SK-N-MC (cell line): ENCODE data around the gene KLHL12.
"Not testable (repeated sequence)": the region's sequence is repeated elsewhere in the genome, so short reads cannot be mapped to it uniquely, and the experiment has no call there.

Experiments used
- DNase-seq: peaks from one replicate; pipeline ENCODE4 v3.0.0-alpha.2; 2011; ENCODE audit warnings: low read depth, low spot score
- H3K27ac ChIP-seq: fragments of 200-600 bp; sonication (generic); 2 replicates; pipeline ENCODE4 v1.5.1; 2016; ENCODE audit warnings: mixed run types
- H3K36me3 ChIP-seq: fragments of 200-600 bp; sonication (generic); 2 replicates; pipeline ENCODE4 v1.6.1; 2017; ENCODE audit warnings: antibody characterized with exemption, low read length, mixed read lengths; ENCODE audit not compliant: insufficient read depth
- H3K4me3 ChIP-seq: fragments of 200-600 bp; sonication (generic); 2 replicates; pipeline ENCODE4 v1.5.1; 2016
- H3K9ac ChIP-seq: fragments of 200-600 bp; sonication (generic); 2 replicates; pipeline ENCODE4 v1.8.0; 2017; ENCODE audit warnings: mixed run types, mixed read lengths; ENCODE audit not compliant: insufficient read length
- H3K9me3 ChIP-seq: fragments of 200-600 bp; sonication (generic); 2 replicates; pipeline ENCODE4 v1.6.1; 2017; ENCODE audit warnings: low read depth, mild to moderate bottlenecking, antibody characterized with exemption, low read length, moderate library complexity, mixed read lengths
- EZH2 ChIP-seq: fragments of 200-600 bp; sonication (generic); IDR thresholded peaks from one replicate; pipeline ENCODE4 v1.6.1; 2017; ENCODE audit warnings: antibody characterized with exemption
- FOXP2 ChIP-seq: optimal IDR thresholded peaks from 2 replicates; pipeline ENCODE3; 2011; ENCODE audit warnings: mild to moderate bottlenecking, moderate library complexity; ENCODE audit not compliant: insufficient read depth; ENCODE audit errors: extremely low read length, control extremely low read depth
- POLR2AphosphoS5 ChIP-seq: IDR thresholded peaks from 2 replicates; pipeline ENCODE4 v1.6.1; 2012; ENCODE audit warnings: mild to moderate bottlenecking, low read depth, low read length, borderline replicate concordance

KLHL12 gene

DNA sequence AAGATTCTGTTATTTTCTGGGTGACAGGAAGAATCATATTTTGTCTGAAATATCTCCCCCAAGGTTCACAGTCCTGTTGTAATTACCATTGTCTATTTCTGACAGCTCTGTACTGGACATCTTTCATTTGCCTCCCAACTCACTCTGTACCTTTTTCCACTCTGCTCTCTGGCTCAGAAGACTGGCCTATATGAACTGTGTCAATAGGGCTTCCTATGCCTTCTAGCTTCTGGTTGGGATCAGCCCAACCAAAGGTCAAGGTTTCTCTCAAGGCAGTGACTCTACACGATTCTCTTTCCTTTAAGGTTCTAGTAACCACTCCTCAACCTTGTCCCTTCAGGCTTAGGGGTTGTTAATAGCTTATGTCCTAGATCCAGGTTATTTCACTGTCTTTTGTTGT is 17.5 kb downstream of the KLHL12 start:
- Histone ChIP-seq H3K9ac (no peak overlapping the region), H3K36me3 (peaks cover 55% of the 10 kb centered on the region), H3K27ac (no peak overlapping the region), H3K4me3 (no peak overlapping the region), H3K9me3 (no peaks in the 10 kb centered on the region)
- DNase-seq: no peak
- TF ChIP-seq FOXP2 (no peak), POLR2AphosphoS5 (no peak), EZH2 (no peak)

DNA sequence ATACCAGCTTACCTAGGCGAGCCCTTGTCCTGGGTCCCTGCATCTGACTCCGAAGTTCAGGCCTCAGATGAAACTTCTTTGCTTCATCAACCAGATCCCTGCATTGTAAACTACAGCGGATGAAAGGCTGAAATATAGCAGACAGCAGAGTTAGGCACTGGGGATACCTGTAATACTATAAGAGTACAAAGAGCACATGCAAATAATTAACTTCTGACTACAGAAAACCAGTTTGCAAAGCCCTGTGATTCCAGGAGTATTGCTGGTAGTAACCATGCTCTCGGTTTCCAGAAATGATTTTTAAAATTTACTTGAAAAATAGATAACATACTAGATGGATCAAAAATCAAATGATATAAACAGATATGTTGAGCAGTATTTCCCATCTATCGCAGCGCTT is 18.0 kb downstream of the KLHL12 start:
- DNase-seq: no peak
- H3K36me3 ChIP-seq: peaks cover 51% of the 10 kb centered on the region
- no peak overlapping the region for H3K27ac ChIP-seq
- no peaks in the 10 kb centered on the region for H3K9me3 ChIP-seq
- no peak overlapping the region for H3K9ac ChIP-seq
- no peak overlapping the region for H3K4me3 ChIP-seq
- TF ChIP-seq FOXP2: no peak
- TF ChIP-seq POLR2AphosphoS5: no peak
- TF ChIP-seq EZH2: no peak

DNA sequence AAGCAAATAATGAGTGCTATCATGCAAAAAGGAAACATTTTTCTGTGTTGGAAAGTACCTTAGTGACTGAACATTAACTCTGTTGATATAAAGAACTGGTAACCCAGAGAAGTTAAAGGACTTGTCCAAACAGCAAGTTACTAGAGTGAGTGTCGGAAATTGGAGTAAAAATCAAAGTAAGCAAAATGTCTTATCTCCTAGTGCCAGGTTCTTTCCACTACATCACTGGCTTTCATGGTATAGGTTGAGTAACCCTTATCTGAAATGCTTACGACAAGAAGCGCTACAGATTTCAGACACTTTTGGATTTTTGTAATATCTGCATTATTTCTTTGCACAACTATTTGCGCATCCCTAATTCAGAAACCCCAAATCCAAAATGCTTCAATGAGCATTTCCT is 21.7 kb downstream of the KLHL12 start:
- H3K36me3 ChIP-seq: peaks cover 25% of the 10 kb centered on the region
- H3K27ac ChIP-seq: no peak overlapping the region
- H3K9ac ChIP-seq: no peak overlapping the region
- no peak overlapping the region for H3K4me3 ChIP-seq
- no peak for DNase-seq
- H3K9me3 ChIP-seq: no peaks in the 10 kb centered on the region
- no peak for TF ChIP-seq FOXP2
- no peak for TF ChIP-seq EZH2
- no peak for TF ChIP-seq POLR2AphosphoS5

DNA sequence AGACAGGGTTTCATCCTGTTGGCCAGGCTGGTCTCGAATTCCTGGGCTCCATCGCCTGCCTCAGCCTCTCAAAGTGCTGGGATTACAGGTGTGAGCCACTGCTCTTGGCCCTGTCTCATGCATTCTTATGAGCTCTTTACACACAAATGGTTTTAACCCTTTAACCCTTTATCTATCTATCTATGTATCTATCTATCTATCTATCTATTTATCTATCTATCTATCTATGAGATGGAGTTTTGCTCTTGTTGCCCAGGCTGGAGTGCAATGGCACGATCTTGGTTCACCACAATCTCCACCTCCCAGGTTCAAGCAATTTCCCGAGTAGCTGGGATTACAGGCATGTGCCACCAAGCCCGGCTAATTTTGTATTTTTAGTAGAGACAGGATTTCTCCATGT is 23.2 kb downstream of the KLHL12 start:
- H3K4me3 ChIP-seq, H3K9ac ChIP-seq, H3K27ac ChIP-seq, H3K9me3 ChIP-seq, DNase-seq: not testable (repeated sequence)
- H3K36me3 ChIP-seq: peaks cover 13% of the 10 kb centered on the region; the same call in 1 of the 2 replicates

DNA sequence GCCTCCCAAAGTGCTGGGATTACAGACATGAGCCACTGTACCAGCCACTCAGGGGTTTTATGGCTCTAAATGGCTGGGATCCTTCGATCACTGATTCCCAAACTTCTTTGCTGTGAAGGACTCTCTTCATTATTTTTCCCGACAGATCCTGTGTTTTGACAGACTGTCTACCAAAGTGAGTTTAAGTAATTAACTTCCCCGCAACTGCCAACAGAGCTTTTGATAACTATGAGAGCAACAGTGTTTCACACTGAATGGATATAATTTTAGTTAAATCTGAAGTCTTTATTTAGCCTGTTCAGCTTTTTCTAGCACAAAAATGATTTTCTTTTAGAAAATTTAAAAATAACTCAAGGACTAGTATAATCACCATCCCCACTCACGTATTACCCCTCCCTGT is 25.5 kb downstream of the KLHL12 start:
- Histone ChIP-seq H3K4me3 (no peak overlapping the region), H3K36me3 (peaks cover 3% of the 10 kb centered on the region; the same call in 1 of the 2 replicates), H3K9ac (no peak overlapping the region), H3K27ac (no peak overlapping the region), H3K9me3 (no peaks in the 10 kb centered on the region)
- no peak for DNase-seq
- TF ChIP-seq POLR2AphosphoS5: no peak
- no peak for TF ChIP-seq EZH2
- TF ChIP-seq FOXP2: no peak

DNA sequence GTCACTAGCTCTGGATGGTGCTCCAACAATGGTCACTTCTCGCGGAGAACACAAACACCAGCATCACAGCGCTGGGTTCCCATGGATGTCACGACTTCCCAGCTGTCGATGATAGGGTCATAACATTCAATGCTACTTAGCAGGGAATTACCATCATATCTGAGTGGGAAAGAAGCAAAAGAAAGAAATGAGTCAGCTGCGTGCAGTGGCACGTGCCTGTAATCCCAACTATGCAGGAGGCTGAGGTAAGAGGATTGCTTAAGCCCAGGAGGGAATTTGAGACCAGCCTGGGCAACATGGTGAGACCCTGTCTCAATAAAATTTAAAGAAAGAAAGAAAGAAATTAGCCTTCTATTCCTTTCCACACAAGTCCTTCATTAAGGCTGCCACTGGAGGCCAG is 34.5 kb downstream of the KLHL12 start:
- Histone ChIP-seq H3K4me3 (no peak overlapping the region), H3K9ac (no peak overlapping the region), H3K36me3 (peaks cover 39% of the 10 kb centered on the region; the same call in 1 of the 2 replicates), H3K9me3 (no peaks in the 10 kb centered on the region), H3K27ac (no peak overlapping the region)
- no peak for DNase-seq
- TF ChIP-seq FOXP2 (no peak), POLR2AphosphoS5 (no peak), EZH2 (no peak)

DNA sequence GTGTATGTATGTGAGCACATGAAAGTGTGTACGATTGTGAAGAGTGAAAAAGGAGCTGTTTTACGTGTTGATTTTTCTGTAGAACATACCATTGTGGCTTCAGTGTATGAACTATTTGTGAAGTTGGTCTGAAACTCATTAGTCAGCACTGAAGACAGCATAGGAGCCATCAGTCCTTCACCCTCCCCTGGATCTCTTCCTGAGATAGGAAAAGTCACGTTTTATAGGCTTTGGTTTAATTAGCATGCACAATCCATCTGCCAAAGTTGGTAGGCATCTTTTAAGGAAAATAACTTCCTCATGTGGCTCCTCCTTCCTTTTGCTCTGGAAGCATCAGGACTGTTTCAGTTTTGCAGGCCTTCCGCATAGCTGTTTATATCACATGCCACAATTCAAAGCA is 36.6 kb downstream of the KLHL12 start:
- Histone ChIP-seq H3K9me3 (no peaks in the 10 kb centered on the region), H3K9ac (peak overlapping the region; percentile 29), H3K36me3 (peaks cover 33% of the 10 kb centered on the region; the same call in 1 of the 2 replicates), H3K27ac (peak overlapping the region; percentile 40; the same call in 1 of the 2 replicates), H3K4me3 (0 out of 2 replicates have a peak overlapping the region, but pooled peaks have one; percentile 18)
- no peak for TF ChIP-seq POLR2AphosphoS5
- TF ChIP-seq EZH2: no peak
- TF ChIP-seq FOXP2: no peak
- no peak for DNase-seq

DNA sequence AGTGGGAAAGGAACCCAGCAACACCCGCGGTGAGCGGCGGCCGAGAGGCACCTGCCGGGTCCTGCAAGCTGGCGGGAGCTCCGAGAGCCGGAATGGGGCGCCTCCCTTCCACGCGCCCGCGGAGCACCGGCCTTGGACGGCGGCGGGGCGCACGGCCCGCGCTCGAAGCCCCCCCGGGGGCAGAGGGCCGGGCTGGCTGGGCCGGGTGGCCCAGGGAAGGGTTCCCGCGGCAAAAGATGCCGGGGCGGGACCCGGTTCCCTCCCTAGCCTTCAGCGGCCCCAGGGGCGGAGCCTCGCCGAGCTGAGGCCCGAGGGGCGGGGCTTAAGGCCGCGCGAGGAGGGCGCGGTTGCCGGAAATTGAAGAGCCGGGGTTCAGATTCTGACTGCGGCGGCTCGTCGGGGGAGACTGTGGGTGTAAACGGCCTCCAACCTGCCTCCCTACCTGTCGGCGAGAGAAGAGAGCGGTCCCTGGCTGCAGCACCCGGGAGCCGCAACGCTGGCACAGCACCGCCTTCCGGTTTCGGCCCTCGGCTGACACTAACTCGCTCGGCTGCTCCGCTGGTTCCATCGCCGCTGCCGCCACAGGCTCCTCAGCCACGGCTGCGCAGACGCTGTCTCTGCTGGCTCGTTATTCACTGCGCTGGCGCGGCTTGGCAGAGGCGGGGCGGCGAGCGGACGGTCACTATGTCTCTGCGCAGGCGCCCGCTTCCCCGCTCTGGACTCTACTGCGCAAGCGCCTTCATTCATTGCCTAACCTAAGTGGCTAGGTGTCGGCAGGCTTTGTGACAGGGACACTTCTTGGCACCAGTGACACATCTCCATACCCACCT is 38.3 kb downstream of the KLHL12 start, which contains the start of gene RABIF:
Gene RABIF, minus strand, starts transcription at position 619 of the 830 bp plus-strand sequence. Its CDS starts 51 bp downstream, at position 568.
- Histone ChIP-seq H3K4me3 (peak within 1 kb of the TSS; percentile 94), H3K9me3 (no peaks in the 10 kb centered on the region), H3K27ac (peak within 1 kb of the TSS; percentile 73; the same call in 1 of the 2 replicates), H3K36me3 (peaks cover 22% of the 10 kb centered on the region; the same call in 1 of the 2 replicates), H3K9ac (peak within 1 kb of the TSS; percentile 83)
- DNase-seq: peak; percentile 45
- TF ChIP-seq EZH2 (no peak), POLR2AphosphoS5 (peak; percentile 98)

DNA sequence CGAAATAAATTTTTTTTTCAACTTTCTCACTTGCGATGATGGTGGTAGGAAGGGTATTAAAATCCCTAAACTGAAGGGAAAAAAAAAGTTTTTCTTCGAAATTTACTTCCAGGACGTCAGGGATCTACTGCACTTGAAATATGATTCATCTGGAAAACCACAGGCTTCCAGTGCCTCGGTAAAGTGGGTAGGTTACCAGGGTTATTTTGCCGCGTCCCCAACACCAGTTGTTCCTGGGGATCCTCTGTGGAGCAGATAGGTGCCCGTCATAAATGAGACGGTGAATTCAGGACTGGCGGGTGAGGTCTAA is 38.9 kb downstream of the KLHL12 start:
- TF ChIP-seq EZH2 (no peak), POLR2AphosphoS5 (no peak), FOXP2 (no peak)

More for the DNA sequence above, 38.9 kb downstream of the KLHL12 start:
- no peak for DNase-seq
- H3K27ac ChIP-seq: no peak overlapping the region
- no peaks in the 10 kb centered on the region for H3K9me3 ChIP-seq
- H3K9ac ChIP-seq: peak overlapping the region; percentile 83
- H3K36me3 ChIP-seq: peaks cover 16% of the 10 kb centered on the region; the same call in 1 of the 2 replicates
- H3K4me3 ChIP-seq: peak overlapping the region; percentile 94
